ENCODE measurements around the gene KIF2A. TPM values are rescaled to one million over a fixed set of nuclear protein-coding genes. Genes with fewer than 3 reads are reported as not detected.

The KIF2A gene
- total and polyA plus RNA-seq, 2 of the 4 experiments (the other 2 are of a cell fraction) = 23.6 to 37.3 TPM

- intact Hi-C loops (cut with micrococcal nuclease) = no loop called here
- no peaks in the 10 kb centered on the region for H3K9me1 ChIP-seq (ENCODE audit: insufficient read depth, low read length)
- H2AFZ ChIP-seq (replicated peaks; ENCODE audit: low read length, poor library complexity) = no peak overlapping the region
- H4K5ac ChIP-seq (ENCODE audit: low read depth, low read length) = no peak overlapping the region
- H3K4ac ChIP-seq (ENCODE audit: low read depth, low read length) = no peak overlapping the region
- no peak overlapping the region for H3K4me3 ChIP-seq (ENCODE audit: insufficient read depth, low read depth, low read length)
- DNase-seq = no peak
- no peak overlapping the region for H2BK20ac ChIP-seq (ENCODE audit: low read depth, low read length)
- no peak overlapping the region for H3K56ac ChIP-seq (ENCODE audit: extremely low read depth, insufficient read depth, low read length)
- H3K9me3 ChIP-seq (ENCODE audit: control insufficient read depth, insufficient read depth, low read length) = no peaks in the 10 kb centered on the region
- no peak overlapping the region for H3K18ac ChIP-seq (ENCODE audit: low read depth, low read length)
- no peaks in the 10 kb centered on the region for H3K4me1 ChIP-seq (ENCODE audit: control insufficient read depth, insufficient read depth, low read length)
- H3K4me2 ChIP-seq (ENCODE audit: low read depth, low read length) = no peak overlapping the region
- no peak overlapping the region for H4K8ac ChIP-seq (ENCODE audit: low read depth in 2 of 2, low read length in 2 of 2)
- H3K36me3 ChIP-seq (ENCODE audit: control insufficient read depth, insufficient read depth, low read length) = no peaks in the 10 kb centered on the region
- BruUV-seq (replicated peaks) = no TSS peak
- ChIA-PET CTCF (interaction anchor here (0.8 kb wide), 1 partner anchor 10 kb away, joined by 3 read pairs; no protein-coding TSS in a partner anchor), POLR2A (ENCODE audit: unreplicated experiment) (no interaction called here)
- dilution Hi-C loops (cut with HindIII; ENCODE audit: low sequenced_read_pairs, unreplicated experiment) = no loop called here
- WGBS, 2 experiments (ENCODE audit: extremely low coverage in 2 of 2, insufficient read length in 1 of 2) = no CpG with 5 or more reads among the region's 2 CpGs
- H3K79me1 ChIP-seq (ENCODE audit: low read depth in 1 of 2, low read length in 2 of 2) = no peaks in the 10 kb centered on the region
- H2BK120ac ChIP-seq (ENCODE audit: low read depth, low read length) = no peak overlapping the region
- H4K91ac ChIP-seq (ENCODE audit: insufficient read depth, low read depth, low read length) = no peak overlapping the region
- 0 out of 2 replicates have a peak, but pooled peaks cover 1% of the 10 kb centered on the region for H3K27me3 ChIP-seq (ENCODE audit: control insufficient read depth, insufficient read depth, low read length)
- no peak overlapping the region for H2AK9ac ChIP-seq (replicated peaks; ENCODE audit: low read depth, low read length, poor library complexity)
- no peak overlapping the region for H2BK5ac ChIP-seq (ENCODE audit: low read depth, low read length, poor library complexity, severe bottlenecking)
- no peak overlapping the region for H3K14ac ChIP-seq (replicated peaks; ENCODE audit: low read depth, low read length)
- H2BK15ac ChIP-seq (ENCODE audit: low read depth, low read length) = no peak overlapping the region
- no peak overlapping the region for H3K23ac ChIP-seq (ENCODE audit: low read depth, low read length)
- no peak for TF ChIP-seq SMC3 (IDR thresholded peaks at IDR 0.05; ENCODE audit: low read depth, low read length)
- TF ChIP-seq, protein P1, sequence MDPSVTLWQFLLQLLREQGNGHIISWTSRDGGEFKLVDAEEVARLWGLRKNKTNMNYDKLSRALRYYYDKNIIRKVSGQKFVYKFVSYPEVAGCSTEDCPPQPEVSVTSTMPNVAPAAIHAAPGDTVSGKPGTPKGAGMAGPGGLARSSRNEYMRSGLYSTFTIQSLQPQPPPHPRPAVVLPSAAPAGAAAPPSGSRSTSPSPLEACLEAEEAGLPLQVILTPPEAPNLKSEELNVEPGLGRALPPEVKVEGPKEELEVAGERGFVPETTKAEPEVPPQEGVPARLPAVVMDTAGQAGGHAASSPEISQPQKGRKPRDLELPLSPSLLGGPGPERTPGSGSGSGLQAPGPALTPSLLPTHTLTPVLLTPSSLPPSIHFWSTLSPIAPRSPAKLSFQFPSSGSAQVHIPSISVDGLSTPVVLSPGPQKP (IDR thresholded peaks at IDR 0.05; ENCODE audit: borderline replicate concordance, low read depth, low read length) = no peak
- no peak for TF ChIP-seq FOS (IDR thresholded peaks at IDR 0.05; ENCODE audit: low read depth, low read length)
- no peak for TF ChIP-seq RAD21 (IDR thresholded peaks at IDR 0.05; ENCODE audit: low read length)
- TF ChIP-seq MAFK (IDR thresholded peaks at IDR 0.05; ENCODE audit: low read depth, low read length) = no peak
- TF ChIP-seq CEBPB (IDR thresholded peaks at IDR 0.05; ENCODE audit: low read depth, low read length) = no peak
- no peak for TF ChIP-seq CTCF (conservative IDR thresholded peaks at IDR 0.05; ENCODE audit: low read depth, low read length)
- TF ChIP-seq BHLHE40 (IDR thresholded peaks at IDR 0.05; ENCODE audit: low read depth, low read length) = no peak
- H4K20me1 ChIP-seq (ENCODE audit: insufficient read depth, low read length) = no peaks in the 10 kb centered on the region
- in situ Hi-C loops (cut with MboI; ENCODE audit: low sequenced_read_pairs) = no loop called here
- no peak for ATAC-seq (ENCODE audit: low read depth)
- H3K9ac ChIP-seq (ENCODE audit: low read depth, low read length) = no peak overlapping the region
- H2AK5ac ChIP-seq (ENCODE audit: low read depth, low read length) = no peak overlapping the region
- H3K27ac ChIP-seq (ENCODE audit: insufficient read depth, low read length) = no peak overlapping the region
Observed at GRCh38 chr5:62259699-62260250, 46.2 kb upstream of the KIF2A start.

Data from IMR-90 (cell line).